Lung (tissue), 12 donors: ENCODE results near the gene SSX2IP. TPM values are rescaled to one million over a fixed set of nuclear protein-coding genes. Genes with fewer than 3 reads are reported as not detected.

ENCODE experiments used
- ATAC-seq: fragments of 200-7000 bp; cut with Tn5 transposase; one replicate; pipeline ENCODE4 v1.9.1; 2020; ENCODE audit warnings: moderate number of reproducible peaks; ENCODE audit not compliant: insufficient read depth, low FRiP score
- DNase-seq, 3 donors: peaks; one replicate each; pipeline ENCODE4 v3.0.0-alpha.2; 2013 to 2017
- H3K27ac ChIP-seq, 2 donors: one replicate each; pipeline ENCODE4 v1.5.1; 2013; ENCODE audit warnings: mild to moderate bottlenecking in 2 of 2, moderate library complexity in 2 of 2, control low read depth in 1 of 2, inconsistent platforms in 1 of 2, low read depth in 1 of 2, low read length in 1 of 2
- H3K27me3 ChIP-seq, 3 donors: one replicate each; pipeline ENCODE4 v1.5.1; 2013; ENCODE audit warnings: low read length in 2 of 3; ENCODE audit not compliant: control insufficient read depth in 3 of 3, insufficient read depth in 3 of 3
- H3K36me3 ChIP-seq, 4 donors: one replicate each; pipeline ENCODE4 v1.5.1; 2013; ENCODE audit warnings: low read length in 4 of 4, mild to moderate bottlenecking in 1 of 4, moderate library complexity in 1 of 4; ENCODE audit not compliant: control insufficient read depth in 4 of 4, insufficient read depth in 4 of 4
- H3K4me1 ChIP-seq, 5 donors: one replicate each; pipeline ENCODE4 v1.5.1; 2013; ENCODE audit warnings: low read length in 5 of 5, mild to moderate bottlenecking in 2 of 5, moderate library complexity in 1 of 5; ENCODE audit not compliant: control insufficient read depth in 5 of 5, insufficient read depth in 5 of 5
- H3K4me3 ChIP-seq: one replicate; pipeline ENCODE4 v1.5.1; 2013; ENCODE audit warnings: mild to moderate bottlenecking, control low read depth, moderate library complexity
- H3K9ac ChIP-seq, 2 donors: one replicate each; pipeline ENCODE4 v1.5.1; 2013; ENCODE audit warnings: low read length in 2 of 2, control low read depth in 1 of 2; ENCODE audit not compliant: insufficient read depth in 1 of 2
- H3K9me3 ChIP-seq, 4 donors: one replicate each; pipeline ENCODE4 v1.5.1; 2013; ENCODE audit warnings: low read length in 3 of 4, mild to moderate bottlenecking in 1 of 4, moderate library complexity in 1 of 4; ENCODE audit not compliant: control insufficient read depth in 4 of 4, insufficient read depth in 3 of 4
- CTCF ChIP-seq: IDR thresholded peaks from 2 replicates; pipeline ENCODE4 v1.5.1; 2012; ENCODE audit warnings: mild to moderate bottlenecking; ENCODE audit errors: control extremely low read depth, extremely low read depth
- WGBS, 2 donors: extraction: QIAGEN DNeasy Blood & Tissue Kit; methylation state at CpG; one replicate each; pipeline ENCODE4 v1.1.7; 2013; 5-methylcytosine and 5-hydroxymethylcytosine counted together
- polyA plus RNA-seq, 2 donors: library from polyadenylated mRNA; stranded (reverse); fragments of 200-250 nt; gene quantifications; one replicate each; pipeline ENCODE4 v1.2.1, GENCODE V29; 2013
- total RNA-seq, 2 donors: library from RNA; depleted of rRNA in 1 of 2; stranded (reverse); fragments of >200 nt in 1 of 2; gene quantifications; one replicate each; pipeline ENCODE4 v1.2.1, GENCODE V29; 2014 to 2021
- donor health status: control.
- donor health status: control.
- donor health status: Bipolar disorder and iron deficiency.
- donor health status: healthy.
- donor health status: DM: yes; HTN: yes; CAD: no.

Gene SSX2IP
- total and polyA plus RNA-seq, 4 donors: 2.7 to 12.1 (median 5.1) TPM

DNA sequence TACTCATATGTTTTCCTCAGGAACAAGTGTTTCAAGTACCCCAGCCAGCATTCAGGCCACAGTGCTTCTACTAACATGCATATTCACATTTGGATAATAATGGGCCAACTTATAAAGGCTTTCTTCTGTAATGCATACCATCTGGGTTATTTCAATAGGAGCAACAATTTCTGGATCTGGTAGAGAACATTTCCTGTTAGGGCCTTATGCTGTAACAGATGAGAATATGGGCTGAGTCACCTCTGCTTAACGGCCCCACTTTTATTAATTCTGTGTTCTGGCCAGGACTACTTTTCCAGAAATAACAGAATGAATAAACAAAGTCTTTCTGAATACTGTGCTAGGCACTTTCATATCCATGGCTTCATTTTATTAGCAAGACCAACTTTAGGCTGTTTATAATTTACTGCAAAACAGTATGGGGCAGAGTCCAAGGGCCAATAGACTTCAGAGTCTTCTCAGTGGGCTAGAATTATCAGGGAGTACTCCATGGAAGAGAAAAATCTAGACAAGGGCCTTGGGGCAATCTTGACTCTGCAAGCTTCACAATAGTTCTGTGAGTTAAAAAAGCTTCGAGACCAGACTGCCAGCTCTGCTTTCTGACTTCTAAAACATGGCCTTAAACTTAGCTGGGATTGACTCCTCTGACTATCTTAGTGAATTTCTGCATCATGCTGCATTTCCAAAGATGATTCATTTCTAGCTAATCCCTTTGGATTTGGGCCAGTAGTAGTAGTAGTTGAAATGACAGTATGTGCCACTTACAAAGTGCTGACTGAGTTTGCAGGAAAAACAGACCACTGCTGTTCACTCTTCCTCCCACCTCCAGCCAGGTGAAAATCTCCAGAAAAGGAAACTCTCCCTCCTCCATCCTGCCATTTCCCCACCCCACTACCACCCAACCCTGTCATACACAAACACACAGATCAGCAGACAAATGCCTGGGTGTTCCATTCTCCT is 8.2 kb upstream of the SSX2IP start:
- 42 to 50% methylated on average over 2 of the region's 2 CpGs for WGBS, 2 donors
- DNase-seq: peak in 2 of 3 donors; percentile 61 to 72
- H3K27me3 ChIP-seq: no peaks in the 10 kb centered on the region
- peaks cover 0 to 2% (median 0%) of the 10 kb centered on the region in 4 donors for H3K9me3 ChIP-seq
- no peak overlapping the region for H3K9ac ChIP-seq
- peak; percentile 42 for ATAC-seq
- no peak for TF ChIP-seq CTCF
- peak overlapping the region in 1 of 2 donors; percentile 70 for H3K27ac ChIP-seq
- no peaks in the 10 kb centered on the region for H3K36me3 ChIP-seq
- no peak overlapping the region for H3K4me3 ChIP-seq
- peaks cover 0 to 25% (median 3%) of the 10 kb centered on the region in 5 donors for H3K4me1 ChIP-seq

GRCh38 chr1:84693785-84694184 is 3.5 kb upstream of the SSX2IP start:
- Histone ChIP-seq H3K36me3 (no peaks in the 10 kb centered on the region), H3K27ac (no peak overlapping the region), H3K9ac (no peak overlapping the region), H3K4me3 (no peak overlapping the region), H3K9me3 (peaks cover 0 to 2% (median 0%) of the 10 kb centered on the region in 4 donors), H3K27me3 (no peaks in the 10 kb centered on the region), H3K4me1 (peaks cover 0 to 25% (median 2%) of the 10 kb centered on the region in 5 donors)
- ATAC-seq (no peak), DNase-seq (no peak)
- 97 to 100% methylated on average over 1 of the region's 1 CpG for WGBS, 2 donors
- TF ChIP-seq CTCF: no peak

DNA sequence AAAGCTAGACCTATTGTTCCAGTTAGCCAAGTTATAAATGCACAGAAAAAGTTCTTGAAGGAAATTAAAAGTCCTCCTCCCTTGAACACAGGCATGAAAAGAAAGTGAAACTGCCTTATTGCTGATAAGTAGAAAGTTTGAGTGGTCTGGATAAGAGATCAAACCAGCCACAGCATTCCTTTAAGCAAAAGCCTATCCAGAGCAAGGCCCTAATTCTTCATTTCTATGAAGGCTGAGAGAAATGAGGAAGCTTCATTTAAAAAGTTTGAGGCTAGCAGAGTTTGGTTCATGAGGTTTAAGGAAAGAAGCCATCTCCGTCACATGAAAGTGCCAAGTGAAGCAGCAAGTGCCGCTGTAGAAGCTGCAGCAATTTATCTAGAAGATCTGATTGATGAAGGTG is 2.7 kb upstream of the SSX2IP start:
- DNase-seq: peak in 1 of 3 donors; percentile 37
- H3K4me3 ChIP-seq: no peak overlapping the region
- no peak for TF ChIP-seq CTCF
- 38 to 63% methylated on average over 2 of the region's 2 CpGs for WGBS, 2 donors
- peaks cover 0 to 2% (median 0%) of the 10 kb centered on the region in 4 donors for H3K9me3 ChIP-seq
- no peak overlapping the region for H3K27ac ChIP-seq
- no peak for ATAC-seq
- peaks cover 0 to 24% (median 4%) of the 10 kb centered on the region in 5 donors for H3K4me1 ChIP-seq
- H3K27me3 ChIP-seq: no peaks in the 10 kb centered on the region
- no peak overlapping the region for H3K9ac ChIP-seq
- no peaks in the 10 kb centered on the region for H3K36me3 ChIP-seq
